ENCODE measurements around the gene WDCP.

Gene WDCP

GRCh38 chr2:24024018-24024417 lies 23.2 kb downstream of the WDCP start:
- Histone ChIP-seq H3K27ac (ENCODE audit: low read depth, low read length, poor library complexity, severe bottlenecking) (no peak overlapping the region), H3K9ac (ENCODE audit: low read length) (no peak overlapping the region), H2AFZ (ENCODE audit: low read length) (no peak overlapping the region), H3K36me3 (ENCODE audit: insufficient read depth, low read length) (peaks cover 26% of the 10 kb centered on the region; the same call in 1 of the 2 replicates), H4K20me1 (ENCODE audit: insufficient read depth, low read length) (no peaks in the 10 kb centered on the region), H3K4me3 (ENCODE audit: low read depth, low read length, poor library complexity, severe bottlenecking) (no peak overlapping the region), H3K4me2 (ENCODE audit: low read length) (no peak overlapping the region), H3K27me3 (ENCODE audit: insufficient read depth, low read length) (no peaks in the 10 kb centered on the region), H3K9me2 (ENCODE audit: low read depth, low read length) (no peaks in the 10 kb centered on the region), H3K9me3 (ENCODE audit: low read length) (no peaks in the 10 kb centered on the region), H3F3A (ENCODE audit: insufficient read depth, low read length) (no peaks in the 10 kb centered on the region), H3K79me2 (ENCODE audit: insufficient read depth, low read length) (no peaks in the 10 kb centered on the region), H3K4me1 (ENCODE audit: insufficient read depth, low read length, severe bottlenecking) (no peaks in the 10 kb centered on the region)
- TF ChIP-seq CTCF (IDR thresholded peaks at IDR 0.05; ENCODE audit: low read length) (peak; percentile 67; the same call in 1 of the 2 replicates), EZH2 (IDR thresholded peaks at IDR 0.05; ENCODE audit: borderline replicate concordance, low read length) (no peak)

- H3K27me3 ChIP-seq (ENCODE audit: insufficient read depth, low read length): no peaks in the 10 kb centered on the region
- no peak overlapping the region for H3K9ac ChIP-seq (ENCODE audit: low read length)
- no peaks in the 10 kb centered on the region for H3K9me3 ChIP-seq (ENCODE audit: low read length)
- H3F3A ChIP-seq (ENCODE audit: insufficient read depth, low read length): no peaks in the 10 kb centered on the region
- no peaks in the 10 kb centered on the region for H3K4me1 ChIP-seq (ENCODE audit: insufficient read depth, low read length, severe bottlenecking)
- no peak overlapping the region for H2AFZ ChIP-seq (ENCODE audit: low read length)
- H3K79me2 ChIP-seq (ENCODE audit: insufficient read depth, low read length): no peaks in the 10 kb centered on the region
- no peaks in the 10 kb centered on the region for H3K9me2 ChIP-seq (ENCODE audit: low read depth, low read length)
- H3K4me3 ChIP-seq (ENCODE audit: low read depth, low read length, poor library complexity, severe bottlenecking): no peak overlapping the region
- no peak for TF ChIP-seq EZH2 (IDR thresholded peaks at IDR 0.05; ENCODE audit: borderline replicate concordance, low read length)
- TF ChIP-seq CTCF (IDR thresholded peaks at IDR 0.05; ENCODE audit: low read length): no peak
- no peak overlapping the region for H3K4me2 ChIP-seq (ENCODE audit: low read length)
- peaks cover 24% of the 10 kb centered on the region; the same call in 1 of the 2 replicates for H3K36me3 ChIP-seq (ENCODE audit: insufficient read depth, low read length)
- H3K27ac ChIP-seq (ENCODE audit: low read depth, low read length, poor library complexity, severe bottlenecking): no peak overlapping the region
- H4K20me1 ChIP-seq (ENCODE audit: insufficient read depth, low read length): no peaks in the 10 kb centered on the region
Observed at GRCh38 chr2:24022975-24023575, 24.1 kb downstream of the WDCP start.

GRCh38 chr2:24022324-24022974 lies 24.7 kb downstream of the WDCP start:
- H3K4me1 ChIP-seq (ENCODE audit: insufficient read depth, low read length, severe bottlenecking): no peaks in the 10 kb centered on the region
- no peaks in the 10 kb centered on the region for H3K79me2 ChIP-seq (ENCODE audit: insufficient read depth, low read length)
- TF ChIP-seq CTCF (IDR thresholded peaks at IDR 0.05; ENCODE audit: low read length) (no peak), EZH2 (IDR thresholded peaks at IDR 0.05; ENCODE audit: borderline replicate concordance, low read length) (no peak)
- H3K9ac ChIP-seq (ENCODE audit: low read length): no peak overlapping the region
- no peak overlapping the region for H3K4me3 ChIP-seq (ENCODE audit: low read depth, low read length, poor library complexity, severe bottlenecking)
- no peaks in the 10 kb centered on the region for H3K27me3 ChIP-seq (ENCODE audit: insufficient read depth, low read length)
- H4K20me1 ChIP-seq (ENCODE audit: insufficient read depth, low read length): no peaks in the 10 kb centered on the region
- peaks cover 20% of the 10 kb centered on the region; the same call in 1 of the 2 replicates for H3K36me3 ChIP-seq (ENCODE audit: insufficient read depth, low read length)
- H2AFZ ChIP-seq (ENCODE audit: low read length): no peak overlapping the region
- no peaks in the 10 kb centered on the region for H3K9me3 ChIP-seq (ENCODE audit: low read length)
- no peak overlapping the region for H3K4me2 ChIP-seq (ENCODE audit: low read length)
- no peaks in the 10 kb centered on the region for H3F3A ChIP-seq (ENCODE audit: insufficient read depth, low read length)
- H3K27ac ChIP-seq (ENCODE audit: low read depth, low read length, poor library complexity, severe bottlenecking): no peak overlapping the region
- no peaks in the 10 kb centered on the region for H3K9me2 ChIP-seq (ENCODE audit: low read depth, low read length)

Data from OCI-LY1 (cell line).